Neural progenitor cell (in vitro differentiated cells): Measurements from ENCODE around the gene TLCD3A. TPM values are rescaled to one million over a fixed set of nuclear protein-coding genes. Genes with fewer than 3 reads are reported as not detected.

ENCODE experiments used
- DNase-seq: peaks from one replicate; pipeline ENCODE4 v3.0.0-alpha.2; 2016; ENCODE audit warnings: low spot score
- H2AFZ ChIP-seq: fragments of 200-600 bp; sonication (generic); replicated peaks from 2 replicates; pipeline ENCODE4 v1.6.1; 2016; ENCODE audit warnings: antibody characterized with exemption
- H3F3A ChIP-seq: fragments of 200-600 bp; sonication (generic); 2 replicates; pipeline ENCODE4 v1.6.1; 2016; ENCODE audit warnings: antibody characterized with exemption, low read depth
- H3K27ac ChIP-seq: fragments of 200-600 bp; sonication (generic); 2 replicates; pipeline ENCODE4 v1.5.1; 2016; ENCODE audit warnings: mild to moderate bottlenecking
- H3K27me3 ChIP-seq: fragments of 200-600 bp; sonication (generic); 2 replicates; pipeline ENCODE4 v1.6.1; 2016; ENCODE audit warnings: mild to moderate bottlenecking, moderate library complexity
- H3K36me3 ChIP-seq: fragments of 200-600 bp; sonication (generic); 2 replicates; pipeline ENCODE4 v1.5.1; 2016
- H3K4me1 ChIP-seq: fragments of 200-600 bp; sonication (generic); 2 replicates; pipeline ENCODE4 v1.6.1; 2016; ENCODE audit warnings: mixed run types
- H3K4me2 ChIP-seq: fragments of 200-600 bp; sonication (generic); 2 replicates; pipeline ENCODE4 v1.6.1; 2016
- H3K4me3 ChIP-seq: fragments of 200-600 bp; sonication (generic); 2 replicates; pipeline ENCODE4 v1.5.1; 2016
- H3K79me2 ChIP-seq: fragments of 200-600 bp; sonication (generic); 2 replicates; pipeline ENCODE4 v1.6.1; 2016; ENCODE audit warnings: low read depth
- H3K9ac ChIP-seq: fragments of 200-600 bp; sonication (generic); 2 replicates; pipeline ENCODE4 v1.6.1; 2016
- H3K9me3 ChIP-seq: fragments of 200-600 bp; sonication (generic); 2 replicates; pipeline ENCODE4 v1.5.1; 2016; ENCODE audit warnings: low read depth
- H4K20me1 ChIP-seq: fragments of 200-600 bp; sonication (generic); 2 replicates; pipeline ENCODE4 v1.6.1; 2016; ENCODE audit warnings: low read depth
- H3K27ac Mint-ChIP-seq: 3 replicates; pipeline ENCODE4 v1.8.0; 2021; ENCODE audit warnings: mixed read lengths
- H3K27me3 Mint-ChIP-seq: 2 replicates; pipeline ENCODE4 v1.8.0; 2022; ENCODE audit warnings: low read depth, mild to moderate bottlenecking, inconsistent platforms, moderate library complexity, mixed read lengths; ENCODE audit not compliant: insufficient read depth
- H3K36me3 Mint-ChIP-seq: 3 replicates; pipeline ENCODE4 v1.8.0; 2021; ENCODE audit warnings: mixed read lengths
- H3K4me1 Mint-ChIP-seq: 3 replicates; pipeline ENCODE4 v1.8.0; 2021; ENCODE audit warnings: mixed read lengths
- H3K4me3 Mint-ChIP-seq: 3 replicates; pipeline ENCODE4 v1.8.0; 2021; ENCODE audit warnings: mild to moderate bottlenecking, moderate library complexity, mixed read lengths
- H3K9me3 Mint-ChIP-seq: 3 replicates; pipeline ENCODE4 v1.8.0; 2020; ENCODE audit warnings: mixed read lengths
- CTCF ChIP-seq: fragments of 200-600 bp; sonication (generic); IDR thresholded peaks from 2 replicates; pipeline ENCODE4 v1.5.1; 2017; ENCODE audit warnings: antibody characterized with exemption, mild to moderate bottlenecking
- EZH2 ChIP-seq: fragments of 200-600 bp; sonication (generic); IDR thresholded peaks from 2 replicates; pipeline ENCODE4 v1.6.1; 2017; ENCODE audit warnings: antibody characterized with exemption, mild to moderate bottlenecking, moderate library complexity
- EZH2phosphoT487 ChIP-seq: fragments of 200-600 bp; sonication (generic); IDR thresholded peaks from 2 replicates; pipeline ENCODE4 v1.6.1; 2017; ENCODE audit warnings: antibody characterized with exemption
- total RNA-seq: library from RNA; depleted of rRNA; stranded (reverse); fragments of >200 nt; gene quantifications from 2 replicates; pipeline ENCODE4 v1.2.3, GENCODE V29; 2015; ENCODE audit warnings: low replicate concordance

TLCD3A gene
- 13.4 and 24.3 TPM in 2 replicates for total RNA-seq

- peaks cover 3% of the 10 kb centered on the region for H3K27me3 Mint-ChIP-seq
- peaks cover 19% of the 10 kb centered on the region for H4K20me1 ChIP-seq
- H3K36me3 Mint-ChIP-seq, result peaks cover 20% of the 10 kb centered on the region
- peak within 1 kb of the TSS; percentile 86 for H3K27ac Mint-ChIP-seq
- H3K79me2 ChIP-seq, result peaks cover 62% of the 10 kb centered on the region
- H3K9ac ChIP-seq, result peak within 1 kb of the TSS; percentile 75
- no peak within 1 kb of the TSS for H3K27ac ChIP-seq
- H3K9me3 ChIP-seq, result no peaks in the 10 kb centered on the region
- DNase-seq, result peak; percentile 86
- no peaks in the 10 kb centered on the region for H3K9me3 Mint-ChIP-seq
- TF ChIP-seq EZH2 (no peak), EZH2phosphoT487 (no peak), CTCF (no peak)
- peak within 1 kb of the TSS; percentile 99 for H3K4me2 ChIP-seq
- no peaks in the 10 kb centered on the region for H3K36me3 ChIP-seq
- peak within 1 kb of the TSS; percentile 100 for H3K4me3 ChIP-seq
- H3K4me3 Mint-ChIP-seq, result peak within 1 kb of the TSS; percentile 95
- H3F3A ChIP-seq, result peaks cover 14% of the 10 kb centered on the region
- H2AFZ ChIP-seq, result peak within 1 kb of the TSS; percentile 93
- H3K4me1 ChIP-seq, result peaks cover 10% of the 10 kb centered on the region
- no peaks in the 10 kb centered on the region for H3K27me3 ChIP-seq
- peaks cover 26% of the 10 kb centered on the region for H3K4me1 Mint-ChIP-seq
Measured at GRCh38 chr17:732067-732901, at the start of gene TLCD3A. Gene TLCD3A (plus strand): TSS chr17:732596. CDS start chr17:732648, 52 bp downstream.

- Histone ChIP-seq H4K20me1 (no peaks in the 10 kb centered on the region), H3K27ac (peak overlapping the region; percentile 95), H3K79me2 (peaks cover 36% of the 10 kb centered on the region), H3K9ac (no peak overlapping the region), H3K9me3 (no peaks in the 10 kb centered on the region), H3K4me3 (no peak overlapping the region), H3K4me2 (no peak overlapping the region), H3K27me3 (no peaks in the 10 kb centered on the region), H3K36me3 (no peaks in the 10 kb centered on the region), H3K4me1 (peaks cover 28% of the 10 kb centered on the region), H3F3A (peaks cover 26% of the 10 kb centered on the region), H2AFZ (no peak overlapping the region)
- Mint-ChIP-seq H3K36me3 (peaks cover 32% of the 10 kb centered on the region), H3K27ac (no peak overlapping the region), H3K4me1 (peaks cover 23% of the 10 kb centered on the region), H3K4me3 (no peak overlapping the region), H3K27me3 (peaks cover 2% of the 10 kb centered on the region), H3K9me3 (peaks cover 4% of the 10 kb centered on the region)
- DNase-seq, result no peak
- TF ChIP-seq CTCF (no peak), EZH2 (no peak), EZH2phosphoT487 (no peak)
Measured at GRCh38 chr17:683040-683439, 49.4 kb upstream of the TLCD3A start.

- no peaks in the 10 kb centered on the region for H4K20me1 ChIP-seq
- H3K9ac ChIP-seq, result no peak overlapping the region
- Mint-ChIP-seq H3K27ac (no peak overlapping the region), H3K36me3 (peaks cover 32% of the 10 kb centered on the region), H3K27me3 (peaks cover 2% of the 10 kb centered on the region), H3K4me1 (peaks cover 26% of the 10 kb centered on the region), H3K4me3 (no peak overlapping the region), H3K9me3 (peaks cover 4% of the 10 kb centered on the region)
- H3K9me3 ChIP-seq, result no peaks in the 10 kb centered on the region
- H3K27ac ChIP-seq, result no peak overlapping the region
- no peaks in the 10 kb centered on the region for H3K27me3 ChIP-seq
- peaks cover 26% of the 10 kb centered on the region for H3F3A ChIP-seq
- no peak overlapping the region for H3K4me3 ChIP-seq
- peaks cover 36% of the 10 kb centered on the region for H3K79me2 ChIP-seq
- no peak overlapping the region for H3K4me2 ChIP-seq
- H2AFZ ChIP-seq, result no peak overlapping the region
- H3K36me3 ChIP-seq, result no peaks in the 10 kb centered on the region
- peaks cover 28% of the 10 kb centered on the region for H3K4me1 ChIP-seq
- TF ChIP-seq CTCF (no peak), EZH2 (no peak), EZH2phosphoT487 (no peak)
- DNase-seq, result no peak
Measured at GRCh38 chr17:683499-684254, 48.7 kb upstream of the TLCD3A start.
